ENCODE data around the gene CABLES2. TPM values are rescaled to one million over a fixed set of nuclear protein-coding genes. Genes with fewer than 3 reads are reported as not detected.

Gene CABLES2
- total and polyA plus RNA-seq, 10 of the 15 experiments (the other 5 are each of a cell fraction or from before 2014, with no cell fraction given): 2.2 to 14.9 (median 5.3) TPM

DNA sequence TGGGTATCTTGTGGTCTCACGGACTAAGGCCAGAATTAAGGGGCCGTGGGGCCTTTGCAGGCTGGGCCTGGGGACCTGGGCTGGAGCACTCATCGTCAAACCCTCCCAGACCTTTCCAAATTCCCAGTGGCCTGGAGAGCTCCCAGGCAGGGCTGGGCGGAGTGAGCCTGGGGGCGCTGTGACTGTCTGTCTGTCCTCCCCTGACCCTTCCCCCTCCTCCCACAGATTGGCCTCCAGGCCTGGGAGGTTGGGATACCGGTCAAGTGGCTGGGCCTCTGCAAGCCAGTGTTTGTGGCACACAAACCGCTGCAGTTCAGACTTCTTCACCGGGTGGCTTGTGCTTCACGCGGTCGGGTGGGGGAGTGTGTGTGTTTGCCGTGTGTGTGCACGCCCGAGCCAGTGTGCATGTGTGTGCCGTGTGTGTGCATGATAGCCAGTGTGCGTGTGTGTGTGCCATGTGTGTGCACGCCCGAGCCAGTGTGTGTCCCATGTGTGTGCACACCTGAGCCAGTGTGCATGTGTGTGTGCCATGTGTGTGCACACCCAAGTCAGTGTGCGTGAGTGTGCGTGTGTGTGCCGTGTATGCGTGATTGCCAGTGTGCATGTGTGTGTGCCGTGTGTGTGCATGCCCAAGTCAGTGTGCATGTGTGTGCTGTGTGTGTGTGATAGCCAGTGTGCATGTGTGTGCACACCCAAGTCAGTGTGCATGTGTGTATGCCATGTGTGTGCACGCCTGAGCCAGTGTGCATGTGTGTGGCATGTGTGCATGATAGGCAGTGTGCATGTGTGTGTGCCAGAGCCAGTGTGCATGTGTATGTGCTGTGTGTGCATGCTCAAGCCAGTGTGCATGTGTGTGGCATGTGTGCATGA, 14.0 kb upstream of the CABLES2 start:
- H3K4me3 ChIP-seq: no peak overlapping the region
- no peak overlapping the region for H2AFZ ChIP-seq (ENCODE audit: control insufficient read depth, low read depth, low read length)
- SMC1A ChIA-PET (ENCODE audit: uncharacterized antibody, unreplicated experiment): no interaction called here
- no peak for ATAC-seq
- in situ Hi-C loops (cut with MboI) (no loop called here), intact Hi-C loops (cut with micrococcal nuclease; ENCODE audit: unreplicated experiment) (no loop called here)
- no peak overlapping the region for H3K27ac ChIP-seq (ENCODE audit: control insufficient read depth, insufficient read depth)
- no peak for TF ChIP-seq YBX1 (IDR thresholded peaks at IDR 0.05)
- TF ChIP-seq, protein P1, sequence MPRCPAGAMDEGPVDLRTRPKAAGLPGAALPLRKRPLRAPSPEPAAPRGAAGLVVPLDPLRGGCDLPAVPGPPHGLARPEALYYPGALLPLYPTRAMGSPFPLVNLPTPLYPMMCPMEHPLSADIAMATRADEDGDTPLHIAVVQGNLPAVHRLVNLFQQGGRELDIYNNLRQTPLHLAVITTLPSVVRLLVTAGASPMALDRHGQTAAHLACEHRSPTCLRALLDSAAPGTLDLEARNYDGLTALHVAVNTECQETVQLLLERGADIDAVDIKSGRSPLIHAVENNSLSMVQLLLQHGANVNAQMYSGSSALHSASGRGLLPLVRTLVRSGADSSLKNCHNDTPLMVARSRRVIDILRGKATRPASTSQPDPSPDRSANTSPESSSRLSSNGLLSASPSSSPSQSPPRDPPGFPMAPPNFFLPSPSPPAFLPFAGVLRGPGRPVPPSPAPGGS (IDR thresholded peaks at IDR 0.05; ENCODE audit: borderline replicate concordance, insufficient read depth, low read depth, low read length, poor library complexity, severe bottlenecking): peak; percentile 89
- TF ChIP-seq, protein P2, sequence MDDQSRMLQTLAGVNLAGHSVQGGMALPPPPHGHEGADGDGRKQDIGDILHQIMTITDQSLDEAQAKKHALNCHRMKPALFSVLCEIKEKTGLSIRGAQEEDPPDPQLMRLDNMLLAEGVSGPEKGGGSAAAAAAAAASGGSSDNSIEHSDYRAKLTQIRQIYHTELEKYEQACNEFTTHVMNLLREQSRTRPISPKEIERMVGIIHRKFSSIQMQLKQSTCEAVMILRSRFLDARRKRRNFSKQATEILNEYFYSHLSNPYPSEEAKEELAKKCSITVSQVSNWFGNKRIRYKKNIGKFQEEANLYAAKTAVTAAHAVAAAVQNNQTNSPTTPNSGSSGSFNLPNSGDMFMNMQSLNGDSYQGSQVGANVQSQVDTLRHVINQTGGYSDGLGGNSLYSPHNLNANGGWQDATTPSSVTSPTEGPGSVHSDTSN (IDR thresholded peaks at IDR 0.05; ENCODE audit: insufficient replicate concordance, low read depth, low read length): peak; percentile 52
- DNase-seq (ENCODE audit: low read depth, low spot score): no peak
- no peaks in the 10 kb centered on the region for H3K36me3 ChIP-seq (ENCODE audit: control insufficient read depth in 2 of 2, insufficient read depth in 2 of 2, low read length in 1 of 2)
- H3K4me1 ChIP-seq (ENCODE audit: control insufficient read depth, insufficient read depth, low read length): no peaks in the 10 kb centered on the region
- WGBS (ENCODE audit: insufficient coverage, insufficient replicate concordance, low lambda C conversion rate, missing lambda C conversion rate): 61% methylated on average over 24 of the region's 24 CpGs
- no peak for FAIRE-seq
- no peaks in the 10 kb centered on the region for H3K79me2 ChIP-seq (ENCODE audit: control insufficient read depth, insufficient read depth, low read length)
- no peaks in the 10 kb centered on the region for H3K9me3 ChIP-seq (replicated peaks; ENCODE audit: control insufficient read depth, insufficient read depth, low read length)
- RAD21 ChIA-PET (ENCODE audit: unreplicated experiment): no interaction called here
- H3K9ac ChIP-seq (ENCODE audit: control insufficient read depth, insufficient read depth, low read length): no peak overlapping the region
- CTCF ChIA-PET: no interaction called here
- no peaks in the 10 kb centered on the region for H4K20me1 ChIP-seq (ENCODE audit: control insufficient read depth, insufficient read depth)
- POLR2A ChIA-PET: no interaction called here
- no TSS peak for BruUV-seq (replicated peaks)
- no peak overlapping the region for H3K4me2 ChIP-seq (ENCODE audit: control insufficient read depth, insufficient read depth)
- no peaks in the 10 kb centered on the region; a peak in 2 of 4 replicates for H3K27me3 ChIP-seq (replicated peaks in 1 of 2; ENCODE audit: control insufficient read depth in 2 of 2, insufficient read depth in 2 of 2, low read length in 1 of 2)
